Gastroesophageal sphincter (tissue), 4 donors: ENCODE data around the gene OXSR1. TPM values are rescaled to one million over a fixed set of nuclear protein-coding genes. Genes with fewer than 3 reads are reported as not detected.

Experiments used
- ATAC-seq: fragments of 150-250 bp; one replicate; pipeline ENCODE4 v1.9.1; 2016; ENCODE audit warnings: mild to moderate bottlenecking, moderate library complexity
- H3K27ac ChIP-seq, 4 donors: fragments of 200-600 bp; sonication (generic) in 3 of 4; 1 replicate in 3 of 4; 2 replicates in 1 of 4; pipeline ENCODE4 v1.5.1; 2016 to 2019
- H3K27me3 ChIP-seq: fragments of 200-600 bp; sonication (generic); one replicate; pipeline ENCODE4 v1.5.1; 2019
- H3K36me3 ChIP-seq, 2 donors: fragments of 200-600 bp; sonication (generic); one replicate each; pipeline ENCODE4 v1.5.1; 2019; ENCODE audit warnings: control low read depth in 1 of 2
- H3K4me1 ChIP-seq, 3 donors: fragments of 200-600 bp; sonication (generic); 1 replicate in 2 of 3; 2 replicates in 1 of 3; pipeline ENCODE4 v1.5.1; 2016 to 2019; ENCODE audit warnings: control low read depth in 2 of 3
- H3K4me3 ChIP-seq, 2 donors: fragments of 200-600 bp; sonication (generic); one replicate each; pipeline ENCODE4 v1.5.1; 2019; ENCODE audit warnings: mild to moderate bottlenecking in 1 of 2, moderate library complexity in 1 of 2
- H3K9me3 ChIP-seq, 3 donors: fragments of 200-600 bp; sonication (generic); one replicate each; pipeline ENCODE4 v1.5.1; 2017 to 2019; ENCODE audit warnings: control low read depth in 2 of 3
- CTCF ChIP-seq, 4 experiments: fragments of 200-600 bp in 2 of 4; fragments of 450-650 bp in 2 of 4; sonication (generic) in 1 of 4; IDR thresholded peaks; one replicate each; pipeline ENCODE4 v1.5.1; 2017 to 2019; ENCODE audit warnings: antibody characterized with exemption in 4 of 4, mild to moderate bottlenecking in 2 of 4, moderate library complexity in 2 of 4
- EP300 ChIP-seq: sonication (generic); formaldehyde crosslinking; IDR thresholded peaks from one replicate; pipeline ENCODE4 v1.6.1; 2017; ENCODE audit warnings: antibody characterized with exemption, mild to moderate bottlenecking
- POLR2A ChIP-seq, 2 donors: fragments of 450-650 bp; IDR thresholded peaks; one replicate each; pipeline ENCODE4 v1.6.1; 2017; ENCODE audit warnings: antibody characterized with exemption in 2 of 2, mild to moderate bottlenecking in 2 of 2, moderate library complexity in 1 of 2
- POLR2AphosphoS5 ChIP-seq: sonication (generic); formaldehyde crosslinking; IDR thresholded peaks from one replicate; pipeline ENCODE4 v1.6.1; 2017; ENCODE audit warnings: antibody characterized with exemption
- WGBS, 2 donors: methylation state at CpG; one replicate each; pipeline ENCODE4 v1.1.5; 2018; ENCODE audit warnings: low coverage in 1 of 2; 5-methylcytosine and 5-hydroxymethylcytosine counted together
- total RNA-seq, 4 donors: library from RNA; depleted of rRNA; stranded (reverse); fragments of >200 nt; gene quantifications; one replicate each; pipeline ENCODE4 v1.1.0, GENCODE V29; 2016

Gene OXSR1
- total RNA-seq, 4 donors from 2014 or later = 29.5 to 41.0 (median 34.3) TPM

- ATAC-seq = peak; percentile 17
- H3K36me3 ChIP-seq = no peaks in the 10 kb centered on the region
- H3K27ac ChIP-seq = peak overlapping the region; percentile 91 to 99 (median 96)
- H3K4me1 ChIP-seq = peaks cover 0 to 54% (median 5%) of the 10 kb centered on the region in 3 donors
- no peak for TF ChIP-seq POLR2AphosphoS5
- peak in 1 of 4 experiments; percentile 20 for TF ChIP-seq CTCF (IDR thresholded peaks at IDR 0.05)
- TF ChIP-seq POLR2A (IDR thresholded peaks at IDR 0.05) = no peak
- no peaks in the 10 kb centered on the region for H3K27me3 ChIP-seq
- H3K9me3 ChIP-seq = no peaks in the 10 kb centered on the region
- 0 to 1% methylated on average over 11 to 16 of the region's 62 CpGs for WGBS, 2 donors
- H3K4me3 ChIP-seq = peak overlapping the region; percentile 87 to 94
These were observed 518 bp downstream of the OXSR1 start for GRCh38 chr3:38165722-38166387.

- no peak for TF ChIP-seq POLR2A (IDR thresholded peaks at IDR 0.05)
- no peak for TF ChIP-seq POLR2AphosphoS5
- TF ChIP-seq EP300 = no peak
- TF ChIP-seq CTCF (IDR thresholded peaks at IDR 0.05) = no peak
- H3K4me1 ChIP-seq = peaks cover 2 to 71% (median 5%) of the 10 kb centered on the region in 3 donors
- no peak overlapping the region for H3K4me3 ChIP-seq
- H3K9me3 ChIP-seq = no peaks in the 10 kb centered on the region
- ATAC-seq = no peak
- no peak overlapping the region for H3K27ac ChIP-seq
- WGBS, 2 donors = 74 to 86% methylated on average over 3 to 4 of the region's 4 CpGs
- H3K27me3 ChIP-seq = no peaks in the 10 kb centered on the region
- H3K36me3 ChIP-seq = no peaks in the 10 kb centered on the region
These were observed 2.3 kb downstream of the OXSR1 start for GRCh38 chr3:38167591-38167990.

GRCh38 chr3:38168151-38169026 lies 3.1 kb downstream of the OXSR1 start:
- no peak for ATAC-seq
- WGBS, 2 donors = 78 to 80% methylated on average over 3 to 4 of the region's 4 CpGs
- H3K27me3 ChIP-seq = no peaks in the 10 kb centered on the region
- no peaks in the 10 kb centered on the region for H3K36me3 ChIP-seq
- H3K27ac ChIP-seq = peak overlapping the region in 2 of 4 donors; percentile 5 to 22
- no peaks in the 10 kb centered on the region for H3K9me3 ChIP-seq
- no peak overlapping the region for H3K4me3 ChIP-seq
- peaks cover 2 to 79% (median 5%) of the 10 kb centered on the region in 3 donors for H3K4me1 ChIP-seq
- TF ChIP-seq POLR2AphosphoS5 (no peak), CTCF (IDR thresholded peaks at IDR 0.05) (no peak), POLR2A (IDR thresholded peaks at IDR 0.05) (no peak), EP300 (no peak)

DNA sequence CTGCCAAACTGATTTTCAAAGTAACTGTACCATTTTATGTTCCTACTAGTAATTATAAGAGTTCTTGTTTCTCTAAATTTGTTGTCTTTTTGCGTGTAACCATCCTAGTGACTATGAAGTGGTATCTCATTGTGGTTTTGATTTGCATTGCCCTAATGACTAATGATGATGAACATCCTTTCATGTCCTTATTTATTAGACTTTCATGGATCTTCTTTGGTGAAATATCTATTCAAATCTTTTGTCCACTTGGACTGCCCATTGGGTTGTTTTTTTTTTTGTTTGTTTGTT lies 3.6 kb downstream of the OXSR1 start:
- H3K9me3 ChIP-seq = no peaks in the 10 kb centered on the region
- peak overlapping the region in 2 of 4 donors; percentile 5 to 22 for H3K27ac ChIP-seq
- ATAC-seq = no peak
- H3K4me1 ChIP-seq = peaks cover 2 to 83% (median 5%) of the 10 kb centered on the region in 3 donors
- no peaks in the 10 kb centered on the region for H3K36me3 ChIP-seq
- TF ChIP-seq POLR2AphosphoS5 (no peak), CTCF (IDR thresholded peaks at IDR 0.05) (no peak)
- no peak overlapping the region for H3K4me3 ChIP-seq
- WGBS, 2 donors = 74 to 80% methylated on average over 1 of the region's 1 CpG
- no peaks in the 10 kb centered on the region for H3K27me3 ChIP-seq
